HG03558 (cell line): ENCODE results near the gene TMEM38B.

Experiments used
- ATAC-seq: cut with Tn5 transposase; IDR thresholded peaks from one replicate; pipeline ENCODE4 v1.9.1; 2021; ENCODE audit warnings: moderate number of reproducible peaks; ENCODE audit not compliant: unreplicated experiment; ENCODE audit errors: extremely low read depth

The TMEM38B gene

GRCh38 chr9:105822814-105823213 lies 128.5 kb downstream of the TMEM38B start:
- ATAC-seq: no peak
